ENCODE measurements around the gene TXNDC15.
"Not testable (repeated sequence)": the region's sequence is repeated elsewhere in the genome, so short reads cannot be mapped to it uniquely, and the experiment has no call there.

TXNDC15 gene

GRCh38 chr5:134879456-134879855 lies 5.3 kb downstream of the TXNDC15 start:
- no peaks in the 10 kb centered on the region for H3K27me3 ChIP-seq (ENCODE audit: control insufficient read depth, insufficient read depth, low read length)
- no peak overlapping the region for H3K4me3 ChIP-seq (ENCODE audit: low read depth, low read length)
- no peak overlapping the region for H3K9ac ChIP-seq (ENCODE audit: low read depth, low read length)
- no peaks in the 10 kb centered on the region for H3K36me3 ChIP-seq (ENCODE audit: control insufficient read depth, insufficient read depth, low read length)
- no peaks in the 10 kb centered on the region for H3K4me1 ChIP-seq (ENCODE audit: control insufficient read depth, insufficient read depth, low read length)
- H3K9me3 ChIP-seq (ENCODE audit: control insufficient read depth, insufficient read depth, low read length): no peaks in the 10 kb centered on the region

GRCh38 chr5:134880937-134881336 lies 6.8 kb downstream of the TXNDC15 start:
- not testable (repeated sequence) for H3K27me3 ChIP-seq (ENCODE audit: control insufficient read depth, insufficient read depth, low read length); H3K9me3 ChIP-seq (ENCODE audit: control insufficient read depth, insufficient read depth, low read length); H3K4me1 ChIP-seq (ENCODE audit: control insufficient read depth, insufficient read depth, low read length); H3K36me3 ChIP-seq (ENCODE audit: control insufficient read depth, insufficient read depth, low read length); H3K9ac ChIP-seq (ENCODE audit: low read depth, low read length); H3K4me3 ChIP-seq (ENCODE audit: low read depth, low read length)

- not testable (repeated sequence) for H3K4me3 ChIP-seq (ENCODE audit: low read depth, low read length); H3K9me3 ChIP-seq (ENCODE audit: control insufficient read depth, insufficient read depth, low read length); H3K36me3 ChIP-seq (ENCODE audit: control insufficient read depth, insufficient read depth, low read length); H3K9ac ChIP-seq (ENCODE audit: low read depth, low read length); H3K4me1 ChIP-seq (ENCODE audit: control insufficient read depth, insufficient read depth, low read length); H3K27me3 ChIP-seq (ENCODE audit: control insufficient read depth, insufficient read depth, low read length)
These were observed 7.5 kb downstream of the TXNDC15 start for GRCh38 chr5:134881711-134882110.

- Histone ChIP-seq H3K9me3 (ENCODE audit: control insufficient read depth, insufficient read depth, low read length) (no peaks in the 10 kb centered on the region), H3K27me3 (ENCODE audit: control insufficient read depth, insufficient read depth, low read length) (no peaks in the 10 kb centered on the region), H3K9ac (ENCODE audit: low read depth, low read length) (no peak overlapping the region), H3K36me3 (ENCODE audit: control insufficient read depth, insufficient read depth, low read length) (no peaks in the 10 kb centered on the region), H3K4me3 (ENCODE audit: low read depth, low read length) (no peak overlapping the region), H3K4me1 (ENCODE audit: control insufficient read depth, insufficient read depth, low read length) (no peaks in the 10 kb centered on the region)
These were observed 13.5 kb downstream of the TXNDC15 start for GRCh38 chr5:134887593-134888159.

GRCh38 chr5:134889335-134889734 lies 15.2 kb downstream of the TXNDC15 start:
- Histone ChIP-seq H3K4me3 (ENCODE audit: low read depth, low read length) (no peak overlapping the region), H3K4me1 (ENCODE audit: control insufficient read depth, insufficient read depth, low read length) (no peaks in the 10 kb centered on the region), H3K36me3 (ENCODE audit: control insufficient read depth, insufficient read depth, low read length) (no peaks in the 10 kb centered on the region), H3K9me3 (ENCODE audit: control insufficient read depth, insufficient read depth, low read length) (no peaks in the 10 kb centered on the region), H3K27me3 (ENCODE audit: control insufficient read depth, insufficient read depth, low read length) (no peaks in the 10 kb centered on the region), H3K9ac (ENCODE audit: low read depth, low read length) (no peak overlapping the region)

- no peaks in the 10 kb centered on the region for H3K27me3 ChIP-seq (ENCODE audit: control insufficient read depth, insufficient read depth, low read length)
- H3K9me3 ChIP-seq (ENCODE audit: control insufficient read depth, insufficient read depth, low read length): no peaks in the 10 kb centered on the region
- H3K9ac ChIP-seq (ENCODE audit: low read depth, low read length): no peak overlapping the region
- no peaks in the 10 kb centered on the region for H3K4me1 ChIP-seq (ENCODE audit: control insufficient read depth, insufficient read depth, low read length)
- no peaks in the 10 kb centered on the region for H3K36me3 ChIP-seq (ENCODE audit: control insufficient read depth, insufficient read depth, low read length)
- H3K4me3 ChIP-seq (ENCODE audit: low read depth, low read length): no peak overlapping the region
These were observed 17.3 kb downstream of the TXNDC15 start for GRCh38 chr5:134891473-134891872.

- H3K36me3 ChIP-seq (ENCODE audit: control insufficient read depth, insufficient read depth, low read length): no peaks in the 10 kb centered on the region
- no peaks in the 10 kb centered on the region for H3K9me3 ChIP-seq (ENCODE audit: control insufficient read depth, insufficient read depth, low read length)
- H3K9ac ChIP-seq (ENCODE audit: low read depth, low read length): no peak overlapping the region
- no peak overlapping the region for H3K4me3 ChIP-seq (ENCODE audit: low read depth, low read length)
- H3K4me1 ChIP-seq (ENCODE audit: control insufficient read depth, insufficient read depth, low read length): no peaks in the 10 kb centered on the region
- H3K27me3 ChIP-seq (ENCODE audit: control insufficient read depth, insufficient read depth, low read length): no peaks in the 10 kb centered on the region
These were observed 18.1 kb downstream of the TXNDC15 start for GRCh38 chr5:134892282-134892681.

- no peaks in the 10 kb centered on the region for H3K27me3 ChIP-seq (ENCODE audit: control insufficient read depth, insufficient read depth, low read length)
- no peaks in the 10 kb centered on the region for H3K4me1 ChIP-seq (ENCODE audit: control insufficient read depth, insufficient read depth, low read length)
- H3K36me3 ChIP-seq (ENCODE audit: control insufficient read depth, insufficient read depth, low read length): no peaks in the 10 kb centered on the region
- no peaks in the 10 kb centered on the region for H3K9me3 ChIP-seq (ENCODE audit: control insufficient read depth, insufficient read depth, low read length)
- H3K9ac ChIP-seq (ENCODE audit: low read depth, low read length): no peak overlapping the region
- H3K4me3 ChIP-seq (ENCODE audit: low read depth, low read length): no peak overlapping the region
These were observed 18.8 kb downstream of the TXNDC15 start for GRCh38 chr5:134892926-134893325.

GRCh38 chr5:134893748-134894505 lies 19.8 kb downstream of the TXNDC15 start:
- Histone ChIP-seq H3K9me3 (ENCODE audit: control insufficient read depth, insufficient read depth, low read length) (no peaks in the 10 kb centered on the region), H3K36me3 (ENCODE audit: control insufficient read depth, insufficient read depth, low read length) (no peaks in the 10 kb centered on the region), H3K27me3 (ENCODE audit: control insufficient read depth, insufficient read depth, low read length) (no peaks in the 10 kb centered on the region), H3K4me3 (ENCODE audit: low read depth, low read length) (no peak overlapping the region), H3K9ac (ENCODE audit: low read depth, low read length) (no peak overlapping the region), H3K4me1 (ENCODE audit: control insufficient read depth, insufficient read depth, low read length) (no peaks in the 10 kb centered on the region)

GRCh38 chr5:134902071-134902801 lies 28.1 kb downstream of the TXNDC15 start:
- peaks cover 2% of the 10 kb centered on the region for H3K36me3 ChIP-seq (ENCODE audit: control insufficient read depth, insufficient read depth, low read length)
- peaks cover 6% of the 10 kb centered on the region for H3K4me1 ChIP-seq (ENCODE audit: control insufficient read depth, insufficient read depth, low read length)
- no peaks in the 10 kb centered on the region for H3K27me3 ChIP-seq (ENCODE audit: control insufficient read depth, insufficient read depth, low read length)
- no peak overlapping the region for H3K4me3 ChIP-seq (ENCODE audit: low read depth, low read length)
- H3K9me3 ChIP-seq (ENCODE audit: control insufficient read depth, insufficient read depth, low read length): no peaks in the 10 kb centered on the region
- H3K9ac ChIP-seq (ENCODE audit: low read depth, low read length): no peak overlapping the region

- peak within 1 kb of the TSS; percentile 92 for H3K9ac ChIP-seq (ENCODE audit: low read depth, low read length)
- no peaks in the 10 kb centered on the region for H3K27me3 ChIP-seq (ENCODE audit: control insufficient read depth, insufficient read depth, low read length)
- no peaks in the 10 kb centered on the region for H3K9me3 ChIP-seq (ENCODE audit: control insufficient read depth, insufficient read depth, low read length)
- H3K4me3 ChIP-seq (ENCODE audit: low read depth, low read length): peak within 1 kb of the TSS; percentile 90
- peaks cover 2% of the 10 kb centered on the region for H3K36me3 ChIP-seq (ENCODE audit: control insufficient read depth, insufficient read depth, low read length)
- peaks cover 6% of the 10 kb centered on the region for H3K4me1 ChIP-seq (ENCODE audit: control insufficient read depth, insufficient read depth, low read length)
These were observed 30.6 kb downstream of the TXNDC15 start, which contains the start of gene PCBD2 for GRCh38 chr5:134904610-134905245. PCBD2 (plus strand) TSS chr5:134905131; CDS start chr5:134905140, 9 bp downstream.
